GM23338 (cell line): ENCODE results near the gene AOPEP. TPM values are rescaled to one million over a fixed set of nuclear protein-coding genes. Genes with fewer than 3 reads are reported as not detected.

Experiments
- ATAC-seq: fragments of 200-7000 bp; cut with Tn5 transposase; 3 replicates; pipeline ENCODE4 v1.9.1; 2020
- DNase-seq: peaks from one replicate; pipeline ENCODE4 v3.0.0-alpha.2; 2015; ENCODE audit warnings: low spot score
- H2AFZ ChIP-seq: fragments of 200-600 bp; sonication (generic); 2 replicates; pipeline ENCODE4 v1.8.0; 2016; ENCODE audit warnings: antibody characterized with exemption, mild to moderate bottlenecking, moderate library complexity
- H3F3A ChIP-seq: fragments of 200-600 bp; sonication (generic); replicated peaks from 2 replicates; pipeline ENCODE4 v1.8.0; 2017; ENCODE audit warnings: antibody characterized with exemption, mixed run types, low read depth
- H3K27ac ChIP-seq: fragments of 200-600 bp; sonication (generic); 2 replicates; pipeline ENCODE4 v1.6.1; 2016; ENCODE audit warnings: low read depth
- H3K27me3 ChIP-seq: fragments of 200-600 bp; sonication (generic); 2 replicates; pipeline ENCODE4 v1.8.0; 2016; ENCODE audit warnings: mild to moderate bottlenecking, mixed run types, moderate library complexity; ENCODE audit not compliant: insufficient read depth
- H3K36me3 ChIP-seq: fragments of 200-600 bp; sonication (generic); 2 replicates; pipeline ENCODE4 v1.8.0; 2016; ENCODE audit warnings: mild to moderate bottlenecking; ENCODE audit not compliant: insufficient read depth
- H3K4me1 ChIP-seq: fragments of 200-600 bp; sonication (generic); 2 replicates; pipeline ENCODE4 v1.8.0; 2016; ENCODE audit warnings: mild to moderate bottlenecking, moderate library complexity; ENCODE audit not compliant: insufficient read depth
- H3K4me2 ChIP-seq: fragments of 200-600 bp; sonication (generic); 2 replicates; pipeline ENCODE4 v1.7.1; 2017; ENCODE audit warnings: mixed run types
- H3K4me3 ChIP-seq: fragments of 200-600 bp; sonication (generic); 2 replicates; pipeline ENCODE4 v1.6.1; 2016; ENCODE audit warnings: mixed run types
- H3K79me2 ChIP-seq: fragments of 200-600 bp; sonication (generic); replicated peaks from 2 replicates; pipeline ENCODE4 v1.8.0; 2017; ENCODE audit warnings: mild to moderate bottlenecking; ENCODE audit not compliant: insufficient read depth
- H3K9me2 ChIP-seq: fragments of 200-600 bp; sonication (generic); 2 replicates; pipeline ENCODE4 v1.8.0; 2017; ENCODE audit not compliant: insufficient read depth
- H4K20me1 ChIP-seq: fragments of 200-600 bp; sonication (generic); replicated peaks from 2 replicates; pipeline ENCODE4 v1.8.0; 2017; ENCODE audit warnings: mild to moderate bottlenecking; ENCODE audit not compliant: insufficient read depth
- H3K27ac Mint-ChIP-seq: 2 replicates; pipeline ENCODE4 v1.8.0; 2020; ENCODE audit warnings: inconsistent platforms, mild to moderate bottlenecking, moderate library complexity, mixed read lengths
- H3K27me3 Mint-ChIP-seq: 3 replicates; pipeline ENCODE4 v1.8.0; 2022; ENCODE audit warnings: low read depth, mild to moderate bottlenecking, moderate library complexity, mixed read lengths, inconsistent platforms; ENCODE audit not compliant: insufficient read depth, poor library complexity
- H3K36me3 Mint-ChIP-seq: 3 replicates; pipeline ENCODE4 v1.8.0; 2021; ENCODE audit warnings: low read depth, mild to moderate bottlenecking, inconsistent platforms, moderate library complexity, mixed read lengths
- H3K4me1 Mint-ChIP-seq: 3 replicates; pipeline ENCODE4 v1.8.0; 2020; ENCODE audit warnings: mild to moderate bottlenecking, inconsistent platforms, mixed read lengths
- H3K4me3 Mint-ChIP-seq: 3 replicates; pipeline ENCODE4 v1.8.0; 2021; ENCODE audit warnings: moderate library complexity, mild to moderate bottlenecking, inconsistent platforms, mixed read lengths
- H3K9me3 Mint-ChIP-seq: 3 replicates; pipeline ENCODE4 v1.8.0; 2020; ENCODE audit warnings: moderate library complexity, mild to moderate bottlenecking, inconsistent platforms, mixed read lengths
- CREB1 ChIP-seq: fragments of 250-450 bp; sonication (Bioruptor Pico); IDR thresholded peaks from 2 replicates; pipeline ENCODE4 v1.5.0; 2020; ENCODE audit warnings: low read depth, mild to moderate bottlenecking, moderate library complexity
- CTCF ChIP-seq, 2 experiments: fragments of 200-600 bp in 1 of 2; sonication (generic) in 1 of 2; conservative IDR thresholded peaks; 2 replicates each; pipeline versions ENCODE4 v1.5.1 to v1.6.1; 2016 to 2017; ENCODE audit warnings: antibody characterized with exemption in 2 of 2, low read depth in 2 of 2, mild to moderate bottlenecking in 2 of 2, moderate library complexity in 1 of 2
- EZH2 ChIP-seq: fragments of 200-600 bp; sonication (generic); IDR thresholded peaks from one replicate; pipeline ENCODE4 v1.8.0; 2017; ENCODE audit warnings: antibody characterized with exemption, mild to moderate bottlenecking, low read depth; ENCODE audit not compliant: unreplicated experiment
- EZH2phosphoT487 ChIP-seq: fragments of 200-600 bp; sonication (generic); IDR thresholded peaks from one replicate; pipeline ENCODE4 v1.8.1; 2018; ENCODE audit warnings: antibody characterized with exemption; ENCODE audit not compliant: unreplicated experiment
- NANOG ChIP-seq: IDR thresholded peaks from 2 replicates; pipeline ENCODE4 v1.6.1; 2016; ENCODE audit warnings: antibody characterized with exemption, borderline replicate concordance
- POLR2AphosphoS5 ChIP-seq: IDR thresholded peaks from 2 replicates; pipeline ENCODE4 v1.6.1; 2016; ENCODE audit warnings: antibody characterized with exemption, low read depth
- REST ChIP-seq: IDR thresholded peaks from one replicate; pipeline ENCODE4 v1.6.1; 2018; ENCODE audit warnings: antibody characterized with exemption; ENCODE audit not compliant: unreplicated experiment
- STAT1 ChIP-seq: IDR thresholded peaks from one replicate; pipeline ENCODE4 v1.6.1; 2016; ENCODE audit warnings: antibody characterized with exemption; ENCODE audit not compliant: unreplicated experiment
- ZNF114 ChIP-seq: fragments of 250-450 bp; sonication (Bioruptor Pico); IDR thresholded peaks from 2 replicates; pipeline ENCODE4 v1.5.0; 2020; ENCODE audit warnings: mild to moderate bottlenecking, moderate library complexity
- ZNF331 ChIP-seq: fragments of 250-450 bp; sonication (Bioruptor Pico); IDR thresholded peaks from 2 replicates; pipeline ENCODE4 v1.5.0; 2020; ENCODE audit warnings: low read depth, mild to moderate bottlenecking, moderate library complexity
- polyA plus RNA-seq: library from polyadenylated mRNA; unstranded; fragments of >200 nt; fragmentation: Nextera tagmentation; extraction: Ambion mirVana; gene quantifications from 2 replicates; pipeline ENCODE4 v1.2.1, GENCODE V29; 2016
- total RNA-seq: library from RNA; depleted of rRNA; stranded (reverse); fragments of >200 nt; shearing (Covaris generic); gene quantifications from 2 replicates; pipeline ENCODE4 v1.2.3, GENCODE V29; 2014
- TF ChIP-seq, protein P1 (sequence below): IDR thresholded peaks from 2 replicates; pipeline ENCODE4 v1.6.1; 2016; ENCODE audit warnings: antibody characterized with exemption

Gene AOPEP
- total and polyA plus RNA-seq, 2 experiments from 2014 or later = 7.0 to 16.5 TPM

DNA sequence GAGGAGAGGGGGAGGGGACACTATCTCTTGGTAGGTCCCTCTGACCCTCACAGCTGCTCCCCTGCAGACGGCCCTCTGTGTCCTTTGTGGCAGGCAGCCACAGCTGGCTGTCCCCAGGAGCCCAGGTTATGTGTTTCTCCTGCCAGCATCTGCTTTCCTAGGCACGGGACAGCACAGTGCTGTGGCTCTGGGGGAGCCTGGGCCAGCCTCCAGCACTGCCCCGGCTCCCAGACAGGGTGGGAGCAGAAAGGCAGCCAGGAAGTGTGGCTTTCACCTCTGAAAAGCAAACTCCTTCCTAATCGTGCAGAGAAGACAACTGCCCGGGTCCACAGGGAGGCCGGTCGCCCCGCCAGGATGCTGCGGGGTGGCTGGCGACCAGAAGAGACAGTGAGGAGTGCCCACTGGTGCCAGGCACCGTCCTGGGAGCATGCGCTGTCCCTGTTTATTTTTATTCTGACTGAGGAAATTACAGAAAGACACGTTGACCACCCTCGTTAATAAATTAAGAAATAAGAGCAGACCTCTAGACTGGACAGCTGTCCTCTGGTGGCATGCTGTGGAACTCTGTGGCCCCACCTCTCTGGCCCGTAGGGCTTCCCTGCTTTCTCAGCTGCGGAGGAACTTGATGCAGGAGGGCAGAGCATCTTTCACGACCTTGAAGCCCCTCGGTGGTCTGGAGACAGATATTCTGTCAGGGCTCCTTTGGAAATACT lies 350.7 kb downstream of the AOPEP start:
- Histone ChIP-seq H3K4me2 (no peak overlapping the region), H4K20me1 (no peaks in the 10 kb centered on the region; the same call in 1 of the 2 replicates), H3F3A (no peaks in the 10 kb centered on the region), H3K27me3 (no peaks in the 10 kb centered on the region), H3K36me3 (no peaks in the 10 kb centered on the region), H3K4me3 (no peak overlapping the region), H3K4me1 (0 out of 2 replicates have a peak, but pooled peaks cover 8% of the 10 kb centered on the region), H3K27ac (no peak overlapping the region), H3K79me2 (no peaks in the 10 kb centered on the region), H3K9me2 (no peaks in the 10 kb centered on the region), H2AFZ (no peak overlapping the region)
- no peak for DNase-seq
- Mint-ChIP-seq H3K27ac (no peak overlapping the region; the same call in 1 of the 2 replicates), H3K4me3 (no peak overlapping the region), H3K36me3 (no peaks in the 10 kb centered on the region), H3K4me1 (peaks cover 35% of the 10 kb centered on the region), H3K9me3 (no peaks in the 10 kb centered on the region), H3K27me3 (peaks cover 8% of the 10 kb centered on the region)
- no peak for ATAC-seq
- no peak for TF ChIP-seq ZNF114 (CRISPR knock-in tag)
- TF ChIP-seq STAT1 = no peak
- TF ChIP-seq ZNF331 (CRISPR knock-in tag) = no peak
- no peak for TF ChIP-seq EZH2
- TF ChIP-seq NANOG = no peak
- TF ChIP-seq REST = no peak
- no peak for TF ChIP-seq POLR2AphosphoS5
- no peak for TF ChIP-seq EZH2phosphoT487

- Histone ChIP-seq H2AFZ (no peak overlapping the region), H3K27me3 (no peaks in the 10 kb centered on the region), H3K4me1 (0 out of 2 replicates have a peak, but pooled peaks cover 8% of the 10 kb centered on the region), H3F3A (no peaks in the 10 kb centered on the region), H3K4me2 (no peak overlapping the region), H3K9me2 (no peaks in the 10 kb centered on the region), H3K27ac (no peak overlapping the region), H3K36me3 (no peaks in the 10 kb centered on the region), H3K79me2 (no peaks in the 10 kb centered on the region), H4K20me1 (no peaks in the 10 kb centered on the region; the same call in 1 of the 2 replicates), H3K4me3 (no peak overlapping the region)
- no peaks in the 10 kb centered on the region for H3K9me3 Mint-ChIP-seq
- no peak overlapping the region; the same call in 1 of the 2 replicates for H3K27ac Mint-ChIP-seq
- ATAC-seq (no peak), DNase-seq (no peak)
- H3K36me3 Mint-ChIP-seq = no peaks in the 10 kb centered on the region
- peaks cover 11% of the 10 kb centered on the region for H3K27me3 Mint-ChIP-seq
- H3K4me3 Mint-ChIP-seq = no peak overlapping the region
- peaks cover 35% of the 10 kb centered on the region for H3K4me1 Mint-ChIP-seq
- no peak for TF ChIP-seq CREB1 (CRISPR knock-in tag)
- TF ChIP-seq POLR2AphosphoS5 = no peak
- no peak for TF ChIP-seq STAT1
- no peak for TF ChIP-seq REST
- no peak for TF ChIP-seq NANOG
- TF ChIP-seq ZNF331 (CRISPR knock-in tag) = no peak
- TF ChIP-seq CTCF (conservative IDR thresholded peaks at IDR 0.05; ENCODE audit: low read depth in 2 of 2) = no peak
- no peak for TF ChIP-seq ZNF114 (CRISPR knock-in tag)
- no peak for TF ChIP-seq EZH2
- TF ChIP-seq EZH2phosphoT487 = no peak
- TF ChIP-seq, protein P1, sequence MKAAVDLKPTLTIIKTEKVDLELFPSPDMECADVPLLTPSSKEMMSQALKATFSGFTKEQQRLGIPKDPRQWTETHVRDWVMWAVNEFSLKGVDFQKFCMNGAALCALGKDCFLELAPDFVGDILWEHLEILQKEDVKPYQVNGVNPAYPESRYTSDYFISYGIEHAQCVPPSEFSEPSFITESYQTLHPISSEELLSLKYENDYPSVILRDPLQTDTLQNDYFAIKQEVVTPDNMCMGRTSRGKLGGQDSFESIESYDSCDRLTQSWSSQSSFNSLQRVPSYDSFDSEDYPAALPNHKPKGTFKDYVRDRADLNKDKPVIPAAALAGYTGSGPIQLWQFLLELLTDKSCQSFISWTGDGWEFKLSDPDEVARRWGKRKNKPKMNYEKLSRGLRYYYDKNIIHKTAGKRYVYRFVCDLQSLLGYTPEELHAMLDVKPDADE = no peak
Observed at GRCh38 chr9:95077766-95078370, 351.4 kb downstream of the AOPEP start.
